ENCODE data around the gene HS3ST5. TPM values are rescaled to one million over a fixed set of nuclear protein-coding genes. Genes with fewer than 3 reads are reported as not detected.

HS3ST5 gene
- total and polyA plus RNA-seq, 4 donors, result 0.02 to 0.18 (median 0.04) TPM; not detected in 1

DNA sequence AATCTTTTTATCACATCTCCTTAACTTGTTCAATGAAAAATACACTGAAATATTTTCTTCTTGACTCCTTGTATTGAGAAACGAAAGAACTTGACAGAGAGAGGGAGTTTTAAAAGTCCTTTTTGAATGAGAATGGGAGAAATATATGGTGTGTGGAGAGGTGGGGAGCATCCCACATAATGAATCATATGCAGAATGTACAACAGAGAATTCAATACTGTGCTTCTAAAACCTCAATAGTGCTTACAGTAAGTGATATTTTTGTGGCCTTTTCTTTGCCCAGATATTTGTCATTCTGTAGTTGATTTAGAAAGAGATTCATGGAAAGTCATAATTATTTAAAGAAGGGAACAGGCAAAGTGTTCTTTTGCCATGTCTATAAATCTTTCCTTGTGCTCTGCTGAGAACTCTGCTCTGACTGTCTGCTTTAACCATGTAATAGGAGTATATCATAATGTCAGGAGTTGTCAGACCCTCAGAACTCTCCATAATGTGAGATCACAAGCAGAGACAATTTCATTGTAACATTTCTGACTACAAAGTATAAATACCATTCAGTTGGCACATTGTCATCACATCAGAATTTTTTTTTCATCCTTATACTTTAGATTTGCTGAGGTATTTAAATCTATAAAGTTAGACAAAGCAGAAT is 32.8 kb upstream of the HS3ST5 start:
- H3K36me3 ChIP-seq (ENCODE audit: control insufficient read depth in 4 of 4, insufficient read depth in 4 of 4, low read length in 4 of 4), result no peaks in the 10 kb centered on the region

DNA sequence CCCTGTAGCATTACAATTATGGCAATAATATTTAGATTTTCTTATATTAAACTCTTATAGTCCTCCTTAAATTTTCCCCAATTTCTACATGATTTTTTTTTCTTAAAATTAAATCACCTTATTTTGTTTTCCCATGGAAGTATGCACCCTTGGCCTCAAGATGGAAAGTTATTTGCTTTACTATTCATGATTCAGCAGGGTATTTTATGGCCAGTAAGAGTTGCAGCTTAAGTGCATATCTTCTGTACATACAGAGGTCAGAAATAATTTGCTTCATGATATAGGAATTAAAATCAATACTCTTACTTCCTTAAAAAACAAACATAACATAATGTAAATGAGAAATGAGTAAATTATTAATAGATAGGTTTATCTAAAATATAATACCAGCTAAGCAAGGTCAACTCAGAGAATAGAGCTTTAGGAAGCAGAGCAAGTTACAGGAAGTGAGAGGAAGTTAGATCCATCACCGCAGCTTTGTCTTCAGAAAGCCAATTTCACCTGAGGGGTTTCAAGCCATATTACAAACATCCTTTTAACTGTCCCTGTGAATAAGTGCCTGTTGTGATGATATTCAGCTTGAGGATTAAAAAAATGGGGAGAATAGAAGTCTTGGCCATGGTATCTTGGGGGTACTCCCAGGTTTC is 24.6 kb upstream of the HS3ST5 start:
- Histone ChIP-seq H3K27ac (ENCODE audit: low read depth in 1 of 2, low read length in 1 of 2) (no peak overlapping the region), H3K4me3 (no peak overlapping the region), H3K27me3 (ENCODE audit: control insufficient read depth in 3 of 3, insufficient read depth in 3 of 3, low read length in 2 of 3) (no peaks in the 10 kb centered on the region), H3K36me3 (ENCODE audit: control insufficient read depth in 4 of 4, insufficient read depth in 4 of 4, low read length in 4 of 4) (no peaks in the 10 kb centered on the region), H3K9ac (ENCODE audit: insufficient read depth in 1 of 2, low read length in 2 of 2) (no peak overlapping the region), H3K4me1 (ENCODE audit: control insufficient read depth in 5 of 5, insufficient read depth in 5 of 5, low read length in 5 of 5) (peaks cover 0 to 7% (median 0%) of the 10 kb centered on the region in 5 donors), H3K9me3 (ENCODE audit: control insufficient read depth in 4 of 4, insufficient read depth in 3 of 4, low read length in 3 of 4) (no peaks in the 10 kb centered on the region)
- 62 to 72% methylated on average over 1 of the region's 1 CpG for whole genome bisulfite sequencing, 2 donors
- no peak for TF ChIP-seq CTCF (IDR thresholded peaks at IDR 0.05; ENCODE audit: control extremely low read depth, extremely low read depth)
- DNase-seq, result no peak
- no peak for ATAC-seq (ENCODE audit: insufficient read depth, low FRiP score)

More for the DNA sequence above, 32.8 kb upstream of the HS3ST5 start:
- Histone ChIP-seq H3K27me3 (ENCODE audit: control insufficient read depth in 3 of 3, insufficient read depth in 3 of 3, low read length in 2 of 3) (no peaks in the 10 kb centered on the region), H3K4me3 (no peak overlapping the region), H3K4me1 (ENCODE audit: control insufficient read depth in 5 of 5, insufficient read depth in 5 of 5, low read length in 5 of 5) (no peaks in the 10 kb centered on the region), H3K9me3 (ENCODE audit: control insufficient read depth in 4 of 4, insufficient read depth in 3 of 4, low read length in 3 of 4) (no peaks in the 10 kb centered on the region), H3K27ac (ENCODE audit: low read depth in 1 of 2, low read length in 1 of 2) (no peak overlapping the region), H3K9ac (ENCODE audit: insufficient read depth in 1 of 2, low read length in 2 of 2) (no peak overlapping the region)
- DNase-seq (no peak), ATAC-seq (ENCODE audit: insufficient read depth, low FRiP score) (no peak)
- TF ChIP-seq CTCF (IDR thresholded peaks at IDR 0.05; ENCODE audit: control extremely low read depth, extremely low read depth), result no peak
- WGBS, 2 donors, result 56 to 69% methylated on average over 1 of the region's 1 CpG

DNA sequence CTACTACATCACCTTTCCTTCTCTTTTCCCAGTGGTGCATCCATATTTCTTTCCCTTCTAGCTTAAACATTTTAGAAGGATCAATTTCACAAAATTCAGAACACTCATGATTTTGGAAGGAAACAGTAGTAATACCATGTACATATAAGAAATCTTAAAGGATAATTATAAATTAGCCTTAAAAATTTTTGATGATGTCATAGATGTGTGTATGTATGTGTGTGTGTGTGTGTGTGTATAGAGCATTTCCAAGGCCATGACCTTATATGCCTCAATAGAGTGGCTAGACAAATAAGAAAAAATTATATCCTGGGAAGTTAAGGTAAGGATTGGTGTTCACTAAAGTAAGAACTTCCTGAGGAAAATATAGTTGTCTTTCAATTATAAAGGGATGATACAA is 24.1 kb upstream of the HS3ST5 start:
- no peak for TF ChIP-seq CTCF (IDR thresholded peaks at IDR 0.05; ENCODE audit: control extremely low read depth, extremely low read depth)
- DNase-seq, result no peak
- no peak for ATAC-seq (ENCODE audit: insufficient read depth, low FRiP score)
- no peaks in the 10 kb centered on the region for H3K36me3 ChIP-seq (ENCODE audit: control insufficient read depth in 4 of 4, insufficient read depth in 4 of 4, low read length in 4 of 4)
- no peak overlapping the region for H3K4me3 ChIP-seq
- no peak overlapping the region for H3K9ac ChIP-seq (ENCODE audit: insufficient read depth in 1 of 2, low read length in 2 of 2)
- peaks cover 0 to 7% (median 0%) of the 10 kb centered on the region in 5 donors for H3K4me1 ChIP-seq (ENCODE audit: control insufficient read depth in 5 of 5, insufficient read depth in 5 of 5, low read length in 5 of 5)
- H3K27ac ChIP-seq (ENCODE audit: low read depth in 1 of 2, low read length in 1 of 2), result no peak overlapping the region
- H3K9me3 ChIP-seq (ENCODE audit: control insufficient read depth in 4 of 4, insufficient read depth in 3 of 4, low read length in 3 of 4), result no peaks in the 10 kb centered on the region
- H3K27me3 ChIP-seq (ENCODE audit: control insufficient read depth in 3 of 3, insufficient read depth in 3 of 3, low read length in 2 of 3), result no peaks in the 10 kb centered on the region
